H54 (cell line): Measurements from ENCODE around the gene RABGGTA.

Experiments
- DNase-seq: peaks from one replicate; pipeline ENCODE4 v3.0.0; 2011; ENCODE audit warnings: low spot score, mixed read lengths; ENCODE audit not compliant: insufficient read length
- FAIRE-seq: peaks from 3 replicates; lab custom pipeline; 2011; peaks lifted over from hg19 to GRCh38; lab: Jason Lieb, UNC
- POLR2A ChIP-seq: IDR thresholded peaks from 2 replicates; pipeline ENCODE4 v1.6.1; 2011; ENCODE audit warnings: low read depth, mild to moderate bottlenecking, low read length

RABGGTA gene

DNA sequence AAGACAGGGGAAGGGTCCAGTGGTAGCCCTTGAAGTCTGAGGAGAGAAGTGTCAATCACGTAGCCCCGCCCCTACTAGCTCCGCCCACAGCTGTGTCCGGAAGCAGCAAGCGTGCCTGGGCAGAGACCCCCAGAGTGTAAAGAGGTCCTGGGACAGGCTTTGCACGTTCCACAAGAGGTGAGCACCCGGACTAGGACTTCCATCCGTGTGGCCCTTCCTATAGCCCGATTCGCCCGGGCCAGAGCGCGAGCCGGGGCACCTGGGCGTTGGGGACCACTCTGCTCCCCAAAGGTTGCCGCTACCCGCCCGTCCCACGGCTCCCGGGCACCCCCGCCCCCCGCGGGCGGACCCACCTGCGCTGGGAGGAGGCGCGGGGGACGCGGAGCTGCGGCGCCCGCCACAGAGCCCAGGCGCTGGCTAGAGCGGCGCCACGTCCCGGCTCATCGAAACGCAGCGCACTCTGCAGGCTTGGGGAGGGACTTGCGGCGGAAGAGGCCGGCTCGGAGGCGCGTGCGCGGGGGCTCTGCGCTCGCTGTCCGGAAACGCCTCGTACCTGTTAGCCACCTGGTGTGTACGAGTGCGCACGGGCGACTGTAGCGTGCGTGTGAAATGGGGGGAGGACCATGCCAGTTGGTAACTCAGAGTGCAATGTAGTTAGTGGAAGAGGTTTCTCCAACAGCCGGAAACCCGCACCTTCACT lies at the start of gene RABGGTA:
Gene RABGGTA, minus strand, starts transcription at position 464 of the 700 bp plus-strand sequence. CDS start 482 bp downstream, outside the sequence.
- DNase-seq (peak; percentile 75), FAIRE-seq (no peak)
- TF ChIP-seq POLR2A, result peak; percentile 62

- TF ChIP-seq POLR2A, result no peak
- peak; percentile 64 for DNase-seq
- FAIRE-seq, result no peak
Measured at GRCh38 chr14:24317141-24317928, 45.9 kb upstream of the RABGGTA start.

- DNase-seq (no peak), FAIRE-seq (no peak)
- no peak for TF ChIP-seq POLR2A
Measured at GRCh38 chr14:24316597-24316950, 45.2 kb upstream of the RABGGTA start.

- FAIRE-seq, result no peak
Measured at GRCh38 chr14:24315807-24316596, 44.6 kb upstream of the RABGGTA start.

DNA sequence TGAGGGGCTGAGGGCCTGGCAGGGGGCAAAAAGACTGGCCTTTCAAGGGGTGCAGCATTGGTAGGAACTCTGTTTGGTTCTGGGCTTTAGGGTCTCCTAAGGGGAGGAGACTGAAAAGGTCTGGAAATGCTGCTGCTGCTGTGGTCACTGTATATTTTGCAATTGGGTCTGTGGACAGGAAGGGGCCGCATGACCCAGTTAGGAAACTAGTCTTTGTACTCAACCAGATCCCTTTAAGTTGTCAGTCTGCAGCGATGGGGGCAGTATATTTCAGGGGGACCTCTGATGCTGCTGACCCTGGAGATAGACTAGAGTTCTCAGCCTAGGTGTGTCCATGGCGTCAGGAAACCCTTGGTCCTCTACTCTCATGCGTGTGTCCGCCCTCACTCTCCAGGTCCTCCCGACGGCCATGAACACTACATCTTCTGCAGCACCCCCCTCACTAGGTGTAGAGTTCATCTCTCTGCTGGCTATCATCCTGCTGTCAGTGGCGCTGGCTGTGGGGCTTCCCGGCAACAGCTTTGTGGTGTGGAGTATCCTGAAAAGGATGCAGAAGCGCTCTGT lies 43.9 kb upstream of the RABGGTA start:
- DNase-seq (no peak), FAIRE-seq (no peak)
- no peak for TF ChIP-seq POLR2A

More at GRCh38 chr14:24315807-24316596, 44.6 kb upstream of the RABGGTA start:
- no peak for DNase-seq
- TF ChIP-seq POLR2A, result no peak

- no peak for TF ChIP-seq POLR2A
- FAIRE-seq, result no peak
- DNase-seq, result no peak
Measured at GRCh38 chr14:24314377-24315193, 43.2 kb upstream of the RABGGTA start.

DNA sequence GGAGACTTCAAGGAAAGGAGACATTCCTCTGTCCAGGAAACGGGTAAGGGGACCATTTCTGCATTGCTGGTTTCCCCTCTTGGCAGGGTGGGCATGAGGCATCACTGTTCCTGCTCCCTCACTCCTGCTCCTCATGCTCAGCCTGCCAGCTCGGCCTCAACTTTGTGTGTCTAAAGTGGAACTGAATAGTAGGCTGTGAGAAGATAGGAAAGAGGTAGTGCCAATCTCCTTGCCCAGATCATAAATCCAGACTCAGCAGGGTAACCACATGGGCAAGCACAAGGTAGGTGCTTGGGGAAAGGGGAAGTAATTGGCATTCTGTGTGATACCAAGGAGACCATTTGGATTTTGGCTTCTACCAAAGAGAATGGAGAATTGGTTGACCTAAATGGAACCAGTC lies 42.5 kb upstream of the RABGGTA start:
- no peak for DNase-seq
- FAIRE-seq, result no peak
- TF ChIP-seq POLR2A, result no peak

DNA sequence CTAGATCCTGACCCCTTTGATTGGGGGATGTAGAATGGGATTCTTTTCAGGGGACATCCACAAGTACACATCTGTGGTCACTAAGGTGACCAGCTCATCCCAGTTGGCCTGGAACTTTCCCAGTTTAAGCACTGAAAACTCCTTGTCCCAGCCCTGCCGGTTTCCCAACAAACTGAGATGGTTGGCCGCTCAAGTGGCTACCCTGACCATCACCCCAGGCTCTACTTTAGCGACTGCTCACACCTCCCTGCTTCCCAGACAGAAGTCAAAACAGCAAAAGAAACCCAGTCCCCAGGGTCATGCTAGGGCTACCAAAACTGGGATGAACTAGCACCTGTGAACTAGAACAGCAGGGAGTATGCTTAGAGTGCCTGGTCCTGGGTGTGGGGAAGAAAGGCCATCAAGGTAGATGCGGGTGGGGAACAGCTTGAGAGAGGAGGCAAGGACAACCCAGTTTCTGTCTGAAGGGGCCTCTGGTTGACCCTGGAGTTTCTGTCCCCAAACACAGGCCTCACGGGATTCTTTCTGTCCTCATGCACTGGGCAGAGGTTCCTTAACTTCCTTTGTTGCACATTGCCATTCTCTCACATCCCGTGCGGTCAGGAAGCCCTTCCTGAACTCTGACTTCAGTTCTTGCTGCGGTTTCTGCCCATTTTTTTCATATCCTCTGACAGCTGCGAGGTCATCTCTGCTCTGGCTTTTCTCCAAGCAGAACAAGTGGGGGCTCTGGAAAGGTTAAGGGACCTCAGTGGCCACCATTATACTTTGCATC lies 41.5 kb upstream of the RABGGTA start:
- TF ChIP-seq POLR2A, result no peak
- no peak for FAIRE-seq
- DNase-seq, result no peak

DNA sequence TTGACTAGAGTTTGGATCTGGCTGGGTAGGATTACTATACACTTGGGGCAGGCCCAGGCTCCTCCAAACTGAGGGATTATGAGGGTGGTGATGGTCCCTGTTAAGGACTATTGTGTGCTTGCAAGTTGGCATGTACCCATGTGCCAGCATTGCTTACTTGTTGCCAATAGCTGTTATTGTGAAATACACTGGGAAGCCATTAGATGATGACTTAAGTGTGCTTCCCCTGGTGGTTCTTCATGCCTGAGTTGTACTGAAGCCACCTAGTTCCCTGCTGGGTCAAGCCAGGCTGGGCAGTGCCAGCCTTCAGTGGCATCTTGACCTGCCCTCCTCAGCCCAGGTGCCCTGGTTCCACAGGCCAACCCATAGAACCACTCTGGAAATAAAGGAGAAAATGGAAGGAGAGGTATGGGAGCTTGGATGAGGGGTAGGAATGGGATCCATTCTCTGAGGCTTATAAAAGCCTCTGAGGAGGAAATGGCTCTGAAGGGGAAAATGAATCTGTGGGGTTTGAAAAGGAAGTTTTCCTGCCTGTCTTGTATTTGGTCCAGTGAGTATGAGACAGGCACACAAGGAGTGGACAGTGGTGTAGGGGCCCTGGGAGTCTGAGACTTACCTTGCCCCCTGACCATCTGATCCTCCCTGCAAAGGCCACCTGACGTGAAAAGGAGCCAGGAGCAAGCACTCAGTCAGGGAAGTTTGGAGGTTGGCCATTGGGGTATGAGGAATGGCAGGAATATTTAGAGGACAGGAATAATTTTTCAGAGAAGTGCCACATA lies 40.6 kb upstream of the RABGGTA start:
- DNase-seq (no peak), FAIRE-seq (no peak)
- no peak for TF ChIP-seq POLR2A

GRCh38 chr14:24310646-24311604 lies 39.5 kb upstream of the RABGGTA start, which contains the start of gene LTB4R:
TSS of gene LTB4R (plus strand) at chr14:24311502. CDS start at chr14:24315652, 4,150 bp downstream.
- TF ChIP-seq POLR2A, result no peak
- FAIRE-seq, result no peak
- no peak for DNase-seq
